Measurements from ENCODE around the gene PAM16.

PAM16 gene

DNA sequence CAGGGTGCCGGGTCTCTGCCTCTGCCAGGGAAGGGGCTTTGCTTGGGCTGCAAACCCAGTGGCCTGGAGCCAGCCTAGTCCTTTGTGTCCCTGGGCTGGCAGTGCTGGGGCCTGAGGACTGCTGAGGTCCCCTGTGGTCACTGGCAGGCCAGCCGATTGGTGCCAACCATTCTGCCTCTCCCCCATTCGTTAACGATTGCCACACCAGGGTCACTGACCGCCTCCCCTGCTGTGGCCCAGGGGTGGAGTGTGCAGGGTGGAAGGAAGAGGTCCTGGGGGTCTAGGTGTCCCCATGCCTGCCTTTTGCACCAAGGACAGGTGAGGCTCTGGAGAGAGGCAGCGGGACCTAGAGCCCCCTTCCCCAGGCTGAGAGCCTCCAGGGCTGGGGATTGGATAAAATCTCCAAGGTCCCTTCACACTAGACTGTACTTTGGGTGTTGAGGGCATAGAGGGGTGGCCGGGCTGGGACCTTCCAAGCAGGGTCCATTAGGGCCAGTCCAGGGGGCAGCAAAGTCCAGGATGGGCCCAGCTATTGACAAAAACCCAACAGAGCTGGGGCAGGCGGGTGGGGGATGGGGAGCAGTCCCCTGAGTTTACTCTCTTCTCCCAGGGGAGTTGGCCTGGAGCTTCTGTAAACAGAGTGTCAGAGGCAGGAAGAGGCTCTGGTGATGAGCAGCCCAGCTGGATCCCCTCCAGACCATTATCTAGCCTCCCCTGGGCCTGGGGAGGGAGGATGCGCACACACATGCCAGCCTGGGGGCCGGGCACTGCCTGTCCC lies 21.6 kb upstream of the PAM16 start:
- peak overlapping the region; percentile 58 for H3K4me3 ChIP-seq (ENCODE audit: low read length)
- peaks cover 45% of the 10 kb centered on the region for H3K4me1 ChIP-seq (ENCODE audit: control insufficient read depth, insufficient read depth, low read length)
- no peak overlapping the region for H3K9ac ChIP-seq (ENCODE audit: low read length)
- H3K27ac ChIP-seq (ENCODE audit: low read depth, low read length), result peak overlapping the region; percentile 88
- no peaks in the 10 kb centered on the region for H3K36me3 ChIP-seq (ENCODE audit: control insufficient read depth, insufficient read depth, low read length)
- no peaks in the 10 kb centered on the region for H3K27me3 ChIP-seq (ENCODE audit: control insufficient read depth, insufficient read depth, low read length)

DNA sequence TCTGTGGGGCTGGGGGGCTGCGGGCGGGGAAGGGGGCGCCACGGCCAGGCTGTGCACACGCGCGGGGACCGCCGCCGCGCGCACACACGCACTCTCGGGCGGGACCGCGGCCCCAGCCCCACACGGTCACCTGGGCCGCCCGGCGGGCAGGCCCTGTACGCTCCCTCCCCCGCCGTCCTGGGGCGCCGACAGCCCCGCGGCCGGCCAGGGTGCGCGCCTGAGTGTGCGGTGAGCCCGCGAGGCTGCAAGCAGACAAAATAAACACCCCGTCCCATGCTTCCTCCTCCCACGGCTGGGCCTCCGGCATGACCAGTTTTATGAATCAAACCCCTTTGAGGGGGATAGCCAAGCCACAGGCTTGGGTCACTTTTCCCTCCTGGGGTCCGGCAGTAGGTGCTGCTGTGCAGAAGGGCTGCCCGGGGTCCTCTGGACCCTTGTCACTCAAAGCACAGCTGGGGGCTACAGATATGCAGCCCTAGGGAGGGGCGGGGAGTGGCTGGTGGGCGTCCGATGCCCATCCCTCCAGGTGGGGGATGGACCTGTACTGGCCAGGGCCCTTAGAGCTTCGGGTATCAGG lies 21.0 kb upstream of the PAM16 start:
- Histone ChIP-seq H3K27ac (ENCODE audit: low read depth, low read length) (peak overlapping the region; percentile 88), H3K9ac (ENCODE audit: low read length) (no peak overlapping the region), H3K4me3 (ENCODE audit: low read length) (peak overlapping the region; percentile 58), H3K27me3 (ENCODE audit: control insufficient read depth, insufficient read depth, low read length) (no peaks in the 10 kb centered on the region), H3K36me3 (ENCODE audit: control insufficient read depth, insufficient read depth, low read length) (no peaks in the 10 kb centered on the region), H3K4me1 (ENCODE audit: control insufficient read depth, insufficient read depth, low read length) (peaks cover 41% of the 10 kb centered on the region)

DNA sequence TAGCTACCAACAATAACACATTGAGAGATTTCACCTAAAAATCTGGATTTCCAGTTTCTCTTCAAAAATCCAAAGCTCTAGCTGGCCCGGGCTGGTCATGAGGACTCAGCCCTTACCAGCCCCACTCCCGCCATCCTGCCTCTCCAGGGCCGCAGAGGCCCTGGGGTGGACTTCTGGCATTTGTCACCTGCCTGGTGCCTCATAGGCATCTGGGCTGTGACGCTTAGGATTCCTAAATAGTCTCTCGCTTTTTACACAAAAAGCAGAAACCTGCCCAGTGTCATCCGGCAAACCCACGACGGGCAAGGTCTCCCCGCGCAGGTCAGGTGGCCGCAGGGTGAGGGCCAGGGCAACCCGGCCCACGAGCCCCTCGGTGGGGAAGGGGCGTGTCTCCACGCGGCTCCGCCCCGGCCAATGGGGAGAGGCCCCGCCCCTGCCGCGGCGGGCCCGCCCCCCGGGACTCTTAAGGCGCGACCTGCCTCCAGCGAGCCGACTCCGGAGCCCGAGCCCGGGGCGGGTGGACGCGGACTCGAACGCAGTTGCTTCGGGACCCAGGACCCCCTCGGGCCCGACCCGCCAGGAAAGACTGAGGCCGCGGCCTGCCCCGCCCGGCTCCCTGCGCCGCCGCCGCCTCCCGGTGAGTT lies 20.4 kb upstream of the PAM16 start, which contains the start of gene VASN:
TSS of gene VASN (plus strand) at position 492 of the 644 bp plus-strand sequence. CDS start 9,030 bp downstream, outside the sequence.
- H3K36me3 ChIP-seq (ENCODE audit: control insufficient read depth, insufficient read depth, low read length), result no peaks in the 10 kb centered on the region
- H3K4me3 ChIP-seq (ENCODE audit: low read length), result peak within 1 kb of the TSS; percentile 58
- H3K9ac ChIP-seq (ENCODE audit: low read length), result no peak within 1 kb of the TSS
- H3K4me1 ChIP-seq (ENCODE audit: control insufficient read depth, insufficient read depth, low read length), result peaks cover 35% of the 10 kb centered on the region
- no peaks in the 10 kb centered on the region for H3K27me3 ChIP-seq (ENCODE audit: control insufficient read depth, insufficient read depth, low read length)
- H3K27ac ChIP-seq (ENCODE audit: low read depth, low read length), result peak within 1 kb of the TSS; percentile 88

DNA sequence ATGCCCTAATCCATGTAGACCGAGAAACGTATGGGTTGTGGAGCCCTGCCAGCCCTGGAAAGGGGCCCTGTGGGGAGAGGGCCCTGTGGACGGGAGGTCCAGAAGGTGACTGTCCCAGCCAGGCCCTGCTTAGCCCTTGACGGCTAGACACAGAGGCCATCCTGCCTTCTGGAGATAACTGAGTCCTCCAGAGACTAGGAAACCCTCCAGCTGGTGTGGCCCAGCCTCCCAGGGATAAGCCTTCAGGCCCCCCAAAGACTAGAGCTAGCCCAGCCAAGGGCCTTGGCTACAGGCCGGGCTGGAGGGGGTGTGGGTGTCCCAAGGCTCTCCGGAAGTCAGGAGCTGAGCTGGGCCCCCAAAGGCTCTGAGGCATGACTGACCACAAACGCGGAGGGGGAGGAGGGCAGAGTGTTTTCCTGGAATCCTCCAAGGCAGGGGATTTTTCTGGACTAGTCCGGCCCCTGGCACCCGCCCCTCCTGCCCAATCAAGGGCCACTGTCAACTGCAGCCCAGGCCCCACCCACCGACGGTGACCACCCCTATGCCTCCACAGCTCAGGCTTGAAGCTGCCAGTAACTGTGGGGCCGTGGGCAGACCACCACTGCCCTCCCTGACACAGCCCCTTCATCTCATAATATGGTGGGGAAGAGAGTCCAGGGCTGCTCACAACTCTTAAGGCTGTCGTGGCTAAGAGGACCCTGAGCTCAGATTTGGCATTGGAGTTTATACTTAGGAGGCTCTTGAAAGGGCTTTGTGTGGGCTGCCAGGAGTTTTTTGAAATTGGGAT lies 19.6 kb upstream of the PAM16 start:
- H3K9ac ChIP-seq (ENCODE audit: low read length), result no peak overlapping the region
- no peak overlapping the region for H3K4me3 ChIP-seq (ENCODE audit: low read length)
- H3K36me3 ChIP-seq (ENCODE audit: control insufficient read depth, insufficient read depth, low read length), result no peaks in the 10 kb centered on the region
- no peaks in the 10 kb centered on the region for H3K27me3 ChIP-seq (ENCODE audit: control insufficient read depth, insufficient read depth, low read length)
- H3K4me1 ChIP-seq (ENCODE audit: control insufficient read depth, insufficient read depth, low read length), result peaks cover 29% of the 10 kb centered on the region
- H3K27ac ChIP-seq (ENCODE audit: low read depth, low read length), result peak overlapping the region; percentile 46

DNA sequence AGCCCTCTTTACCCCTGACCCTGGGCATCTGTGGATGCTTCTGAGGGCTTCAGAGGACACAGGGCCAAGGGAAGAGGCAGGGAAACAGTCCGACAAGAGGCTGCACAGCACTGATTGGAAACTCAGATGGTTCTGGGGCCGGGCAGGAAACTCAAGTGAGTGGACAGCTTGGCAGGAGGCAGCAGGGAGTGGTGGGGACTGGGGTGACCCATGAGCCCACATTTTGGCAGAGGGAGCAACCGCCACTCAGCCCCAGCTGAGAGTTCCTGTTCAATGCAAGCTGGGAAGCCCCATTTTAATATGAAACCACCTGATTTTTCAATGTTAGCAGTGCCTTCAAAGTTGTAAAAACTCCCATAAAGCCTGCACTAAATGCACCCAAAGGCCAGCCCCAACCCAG lies 19.0 kb upstream of the PAM16 start:
- H3K4me1 ChIP-seq (ENCODE audit: control insufficient read depth, insufficient read depth, low read length), result peaks cover 27% of the 10 kb centered on the region
- no peaks in the 10 kb centered on the region for H3K27me3 ChIP-seq (ENCODE audit: control insufficient read depth, insufficient read depth, low read length)
- H3K4me3 ChIP-seq (ENCODE audit: low read length), result no peak overlapping the region
- peaks cover 3% of the 10 kb centered on the region for H3K36me3 ChIP-seq (ENCODE audit: control insufficient read depth, insufficient read depth, low read length)
- H3K27ac ChIP-seq (ENCODE audit: low read depth, low read length), result no peak overlapping the region
- no peak overlapping the region for H3K9ac ChIP-seq (ENCODE audit: low read length)

DNA sequence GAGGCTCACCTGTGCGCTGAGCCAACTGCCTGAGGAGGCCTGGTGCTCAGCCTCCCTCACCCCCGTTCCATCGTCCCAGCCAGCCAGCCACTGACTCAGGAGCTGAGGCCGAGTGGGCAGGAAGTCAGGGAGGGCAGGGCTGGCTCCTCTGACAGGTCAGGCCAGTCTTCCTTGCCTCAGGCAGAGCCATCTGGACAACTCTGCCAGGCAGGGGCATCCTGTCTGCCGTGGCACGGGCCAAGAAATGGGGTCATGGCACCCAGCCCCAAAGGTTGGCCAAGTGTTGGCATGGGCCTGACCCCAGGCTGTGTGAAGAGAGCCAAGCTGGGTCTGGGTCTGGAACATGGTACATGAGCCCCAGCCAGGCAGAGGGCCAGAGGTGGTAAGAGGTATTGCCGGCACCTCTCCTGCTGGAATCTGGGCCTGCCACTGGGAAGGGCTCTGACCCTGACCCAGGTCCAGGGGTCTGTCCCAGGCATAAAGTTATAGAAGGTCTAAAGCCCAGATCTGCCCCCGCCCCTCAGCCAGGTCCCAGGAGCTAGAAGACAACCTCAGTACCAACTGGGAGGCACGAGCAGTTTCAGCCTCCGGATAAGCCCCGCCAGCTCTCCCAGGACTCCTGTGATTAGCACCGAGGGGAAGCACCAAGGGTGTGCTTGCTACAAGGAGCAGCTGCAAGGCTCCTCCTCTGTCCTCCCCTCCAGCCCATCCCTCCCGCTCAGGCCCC lies 18.0 kb upstream of the PAM16 start:
- H3K36me3 ChIP-seq (ENCODE audit: control insufficient read depth, insufficient read depth, low read length), result peaks cover 9% of the 10 kb centered on the region
- H3K4me3 ChIP-seq (ENCODE audit: low read length), result no peak overlapping the region
- no peak overlapping the region for H3K9ac ChIP-seq (ENCODE audit: low read length)
- no peak overlapping the region for H3K27ac ChIP-seq (ENCODE audit: low read depth, low read length)
- peaks cover 20% of the 10 kb centered on the region for H3K4me1 ChIP-seq (ENCODE audit: control insufficient read depth, insufficient read depth, low read length)
- no peaks in the 10 kb centered on the region for H3K27me3 ChIP-seq (ENCODE audit: control insufficient read depth, insufficient read depth, low read length)

DNA sequence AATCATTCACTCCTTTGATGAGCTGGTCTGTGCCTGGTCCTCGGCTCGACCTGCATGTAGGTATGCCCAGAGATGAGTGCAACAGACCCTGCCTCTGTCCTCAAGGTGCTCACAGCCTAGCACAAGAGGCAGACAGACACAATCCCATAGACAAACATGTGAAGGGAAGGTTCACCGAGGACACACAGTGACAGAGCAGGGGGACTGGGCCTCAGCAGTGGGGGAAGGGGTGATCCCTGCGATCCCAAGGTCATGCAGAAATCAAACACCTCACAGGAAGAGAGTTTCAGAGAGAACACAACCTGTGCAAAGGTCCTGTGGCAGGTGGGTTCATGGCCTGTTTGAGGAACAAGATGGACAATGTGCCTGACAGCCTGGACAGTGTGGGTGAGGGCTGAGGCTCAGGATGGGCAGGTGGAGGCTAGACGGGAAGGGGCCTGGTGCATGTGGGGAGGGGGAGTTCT lies 16.3 kb upstream of the PAM16 start:
- H3K27ac ChIP-seq (ENCODE audit: low read depth, low read length), result no peak overlapping the region
- no peak overlapping the region for H3K9ac ChIP-seq (ENCODE audit: low read length)
- peaks cover 9% of the 10 kb centered on the region for H3K36me3 ChIP-seq (ENCODE audit: control insufficient read depth, insufficient read depth, low read length)
- H3K4me3 ChIP-seq (ENCODE audit: low read length), result no peak overlapping the region
- H3K27me3 ChIP-seq (ENCODE audit: control insufficient read depth, insufficient read depth, low read length), result no peaks in the 10 kb centered on the region
- H3K4me1 ChIP-seq (ENCODE audit: control insufficient read depth, insufficient read depth, low read length), result peaks cover 6% of the 10 kb centered on the region

DNA sequence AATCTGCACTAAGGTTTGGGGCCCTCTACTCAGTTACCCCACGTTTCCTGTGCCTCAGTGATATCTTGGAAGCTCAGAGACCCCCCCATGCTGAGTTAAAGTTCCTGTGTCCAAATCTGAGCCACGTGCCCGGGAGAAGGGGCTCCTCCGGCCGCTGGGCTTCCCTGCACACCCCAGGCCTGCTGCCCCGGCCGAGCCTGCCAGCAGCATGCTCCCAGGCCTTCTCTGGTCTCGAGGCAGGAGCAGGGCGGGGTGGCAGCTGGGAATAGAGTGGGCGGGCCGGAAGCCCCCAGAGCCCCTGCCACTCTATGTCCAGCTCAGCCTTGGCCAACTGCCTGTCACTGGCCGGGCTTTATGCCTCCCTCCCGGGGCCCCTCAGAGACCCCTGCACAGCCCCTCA lies 14.9 kb upstream of the PAM16 start:
- H3K27me3 ChIP-seq (ENCODE audit: control insufficient read depth, insufficient read depth, low read length), result no peaks in the 10 kb centered on the region

DNA sequence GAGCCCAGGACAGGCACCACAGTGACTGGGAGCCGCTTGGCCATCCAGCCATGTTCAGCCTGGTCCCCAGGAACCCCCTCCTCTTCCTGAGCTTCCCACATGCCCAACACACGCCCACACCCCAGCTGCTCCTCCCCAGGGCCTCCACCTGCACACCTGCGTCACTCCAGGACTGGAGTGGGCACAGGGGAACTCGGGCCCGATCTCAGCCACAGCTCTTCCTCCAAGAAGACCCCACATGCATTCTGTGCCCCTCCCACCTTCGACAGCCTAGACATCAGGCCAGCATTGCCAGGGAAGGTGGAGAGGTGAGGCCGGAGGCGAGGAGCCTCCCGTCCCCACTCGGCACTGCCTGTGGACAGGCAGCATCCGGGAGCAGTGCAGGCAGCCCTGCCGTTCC lies 14.5 kb upstream of the PAM16 start:
- Histone ChIP-seq H3K9ac (ENCODE audit: low read length) (no peak overlapping the region), H3K4me3 (ENCODE audit: low read length) (no peak overlapping the region)

More for the DNA sequence above, 14.9 kb upstream of the PAM16 start:
- no peak overlapping the region for H3K9ac ChIP-seq (ENCODE audit: low read length)
- H3K4me1 ChIP-seq (ENCODE audit: control insufficient read depth, insufficient read depth, low read length), result no peaks in the 10 kb centered on the region
- no peak overlapping the region for H3K27ac ChIP-seq (ENCODE audit: low read depth, low read length)
- H3K4me3 ChIP-seq (ENCODE audit: low read length), result no peak overlapping the region
- H3K36me3 ChIP-seq (ENCODE audit: control insufficient read depth, insufficient read depth, low read length), result peaks cover 12% of the 10 kb centered on the region

DNA sequence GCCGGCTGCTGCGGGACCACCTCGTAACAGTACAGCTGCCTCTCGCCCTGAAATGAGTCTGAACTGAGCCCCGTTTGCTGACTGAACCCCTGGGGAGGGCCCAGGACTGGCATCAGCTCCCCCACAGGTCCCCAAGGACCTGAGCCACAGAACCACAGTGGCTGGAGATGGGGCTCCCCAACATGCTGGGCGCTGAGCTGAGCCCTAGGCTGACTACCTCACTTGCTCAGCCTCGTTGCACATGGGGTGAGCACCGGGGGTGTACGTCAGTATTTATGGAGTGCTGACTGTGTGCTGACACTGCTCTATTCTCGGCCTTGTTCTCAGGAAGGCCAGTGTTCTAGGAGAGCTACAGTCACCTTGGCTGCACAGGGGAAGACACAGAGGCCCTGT lies 13.9 kb upstream of the PAM16 start:
- Histone ChIP-seq H3K9ac (ENCODE audit: low read length) (no peak overlapping the region), H3K4me1 (ENCODE audit: control insufficient read depth, insufficient read depth, low read length) (no peaks in the 10 kb centered on the region), H3K27me3 (ENCODE audit: control insufficient read depth, insufficient read depth, low read length) (no peaks in the 10 kb centered on the region), H3K4me3 (ENCODE audit: low read length) (no peak overlapping the region), H3K27ac (ENCODE audit: low read depth, low read length) (no peak overlapping the region), H3K36me3 (ENCODE audit: control insufficient read depth, insufficient read depth, low read length) (peaks cover 12% of the 10 kb centered on the region)

More for the DNA sequence above, 14.5 kb upstream of the PAM16 start:
- Histone ChIP-seq H3K4me1 (ENCODE audit: control insufficient read depth, insufficient read depth, low read length) (no peaks in the 10 kb centered on the region), H3K36me3 (ENCODE audit: control insufficient read depth, insufficient read depth, low read length) (peaks cover 12% of the 10 kb centered on the region), H3K27ac (ENCODE audit: low read depth, low read length) (no peak overlapping the region), H3K27me3 (ENCODE audit: control insufficient read depth, insufficient read depth, low read length) (no peaks in the 10 kb centered on the region)

DNA sequence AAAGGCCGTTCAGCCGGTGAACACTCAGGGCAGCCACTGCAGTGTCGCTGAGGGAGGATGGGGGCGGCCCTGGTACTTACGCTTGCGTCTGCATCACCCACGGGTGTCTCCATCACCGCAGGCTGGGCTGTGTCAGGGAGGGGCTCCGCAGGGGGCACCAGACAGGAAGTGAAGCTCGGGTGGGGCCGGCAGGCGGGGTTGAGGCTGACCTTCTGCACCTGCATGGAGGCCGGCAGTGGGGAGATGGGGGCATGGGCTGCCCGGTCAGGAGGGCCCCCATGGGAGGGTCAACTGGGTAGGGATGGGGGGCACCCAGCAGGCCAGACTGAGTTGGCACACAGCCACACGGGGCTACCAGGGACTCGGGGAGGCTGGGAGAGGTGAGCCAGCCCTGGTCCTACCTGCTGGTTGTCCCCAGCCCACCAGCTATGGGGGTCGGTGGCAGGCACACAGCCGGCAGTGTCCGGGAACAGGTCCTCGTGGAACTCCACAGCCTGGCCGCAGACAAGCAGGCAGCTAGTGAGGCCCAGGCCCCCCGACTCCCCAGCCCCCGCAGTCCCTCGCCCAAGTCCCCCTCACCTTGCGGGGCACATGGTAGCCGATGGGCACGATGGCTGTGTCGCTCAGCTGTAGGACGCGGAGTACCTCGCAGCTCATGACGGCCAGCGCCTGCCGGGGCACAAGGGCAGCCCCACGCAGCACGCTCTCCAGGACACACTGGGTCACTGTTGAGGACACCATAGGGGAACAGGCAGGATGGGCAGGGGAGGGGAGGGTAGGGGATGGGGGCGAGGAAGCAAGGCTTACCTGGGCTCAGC lies 13.3 kb upstream of the PAM16 start:
- Histone ChIP-seq H3K4me3 (ENCODE audit: low read length) (no peak overlapping the region), H3K36me3 (ENCODE audit: control insufficient read depth, insufficient read depth, low read length) (peaks cover 12% of the 10 kb centered on the region), H3K27ac (ENCODE audit: low read depth, low read length) (no peak overlapping the region), H3K27me3 (ENCODE audit: control insufficient read depth, insufficient read depth, low read length) (no peaks in the 10 kb centered on the region), H3K4me1 (ENCODE audit: control insufficient read depth, insufficient read depth, low read length) (no peaks in the 10 kb centered on the region), H3K9ac (ENCODE audit: low read length) (no peak overlapping the region)

Measured in rectal smooth muscle tissue (tissue), 1 donor.